Endothelial cell (in vitro differentiated cells): ENCODE data around the gene VPREB3. TPM values are rescaled to one million over a fixed set of nuclear protein-coding genes. Genes with fewer than 3 reads are reported as not detected.

ENCODE experiments used
- DNase-seq: peaks from one replicate; pipeline ENCODE4 v3.0.0; 2021; ENCODE audit warnings: low spot score
- H3K27ac Mint-ChIP-seq: one replicate; pipeline ENCODE4 v1.8.0; 2021; ENCODE audit warnings: mixed read lengths, inconsistent platforms; ENCODE audit not compliant: unreplicated experiment
- H3K27me3 Mint-ChIP-seq: one replicate; pipeline ENCODE4 v1.8.0; 2021; ENCODE audit warnings: mild to moderate bottlenecking, moderate library complexity, mixed read lengths, inconsistent platforms; ENCODE audit not compliant: unreplicated experiment
- H3K36me3 Mint-ChIP-seq: one replicate; pipeline ENCODE4 v1.8.0; 2021; ENCODE audit warnings: mild to moderate bottlenecking, low read depth, mixed read lengths, inconsistent platforms; ENCODE audit not compliant: unreplicated experiment
- H3K4me1 Mint-ChIP-seq: one replicate; pipeline ENCODE4 v1.8.0; 2021; ENCODE audit warnings: mild to moderate bottlenecking, mixed read lengths, inconsistent platforms; ENCODE audit not compliant: unreplicated experiment
- H3K4me3 Mint-ChIP-seq: one replicate; pipeline ENCODE4 v1.8.0; 2021; ENCODE audit warnings: mild to moderate bottlenecking, mixed read lengths, inconsistent platforms; ENCODE audit not compliant: unreplicated experiment
- H3K9me3 Mint-ChIP-seq: one replicate; pipeline ENCODE4 v1.8.0; 2021; ENCODE audit warnings: mixed read lengths, inconsistent platforms; ENCODE audit not compliant: unreplicated experiment
- total RNA-seq: library from RNA; stranded (reverse); fragmentation: NEBNext Ultra II Directional; extraction: Animal tissue kit (Norgen Biotek cat#: 25700); gene quantifications from one replicate; pipeline ENCODE4 v1.2.1, GENCODE V29; 2021; ENCODE audit not compliant: unreplicated experiment
- TF ChIP-seq, protein P1 (sequence below): fragments of 200-600 bp; sonication (generic); IDR thresholded peaks from one replicate; pipeline ENCODE4 v1.5.0; 2021; ENCODE audit warnings: antibody characterized with exemption; ENCODE audit not compliant: unreplicated experiment

VPREB3 gene
- total RNA-seq, 1 donor from 2014 or later: not detected

DNA sequence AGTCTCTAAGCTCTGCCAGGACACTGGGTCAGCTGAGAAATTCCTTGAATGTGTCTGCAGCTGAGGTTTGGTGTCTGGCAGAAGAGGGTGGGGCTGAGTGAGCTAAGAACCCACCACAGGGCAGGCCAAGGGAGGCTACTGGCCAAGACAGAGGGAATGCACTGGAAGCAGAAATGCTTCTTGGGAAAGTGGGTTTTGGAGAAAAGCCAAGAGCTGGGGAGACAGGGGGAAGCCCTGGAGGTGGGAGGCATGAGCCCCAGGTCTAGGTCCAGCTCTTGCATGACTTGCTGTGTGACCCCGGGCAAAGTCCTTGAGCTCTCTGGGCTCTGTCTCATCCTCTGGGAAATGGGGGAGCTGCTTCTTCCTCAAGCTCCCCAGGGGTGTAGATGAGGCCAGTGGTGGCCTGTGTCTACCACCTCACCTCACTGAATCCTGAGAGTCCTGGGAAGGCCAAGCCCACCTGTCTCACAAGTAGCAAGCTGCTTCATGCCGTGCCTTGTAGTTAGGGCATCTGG is 20.8 kb upstream of the VPREB3 start:
- H3K27me3 Mint-ChIP-seq: peaks cover 9% of the 10 kb centered on the region
- H3K27ac Mint-ChIP-seq: no peak overlapping the region
- H3K4me1 Mint-ChIP-seq: peaks cover 8% of the 10 kb centered on the region
- peaks cover 5% of the 10 kb centered on the region for H3K36me3 Mint-ChIP-seq
- TF ChIP-seq, protein P1, sequence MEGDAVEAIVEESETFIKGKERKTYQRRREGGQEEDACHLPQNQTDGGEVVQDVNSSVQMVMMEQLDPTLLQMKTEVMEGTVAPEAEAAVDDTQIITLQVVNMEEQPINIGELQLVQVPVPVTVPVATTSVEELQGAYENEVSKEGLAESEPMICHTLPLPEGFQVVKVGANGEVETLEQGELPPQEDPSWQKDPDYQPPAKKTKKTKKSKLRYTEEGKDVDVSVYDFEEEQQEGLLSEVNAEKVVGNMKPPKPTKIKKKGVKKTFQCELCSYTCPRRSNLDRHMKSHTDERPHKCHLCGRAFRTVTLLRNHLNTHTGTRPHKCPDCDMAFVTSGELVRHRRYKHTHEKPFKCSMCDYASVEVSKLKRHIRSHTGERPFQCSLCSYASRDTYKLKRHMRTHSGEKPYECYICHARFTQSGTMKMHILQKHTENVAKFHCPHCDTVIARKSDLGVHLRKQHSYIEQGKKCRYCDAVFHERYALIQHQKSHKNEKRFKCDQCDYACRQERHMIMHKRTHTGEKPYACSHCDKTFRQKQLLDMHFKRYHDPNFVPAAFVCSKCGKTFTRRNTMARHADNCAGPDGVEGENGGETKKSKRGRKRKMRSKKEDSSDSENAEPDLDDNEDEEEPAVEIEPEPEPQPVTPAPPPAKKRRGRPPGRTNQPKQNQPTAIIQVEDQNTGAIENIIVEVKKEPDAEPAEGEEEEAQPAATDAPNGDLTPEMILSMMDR: no peak
- H3K9me3 Mint-ChIP-seq: no peaks in the 10 kb centered on the region
- H3K4me3 Mint-ChIP-seq: no peak overlapping the region
- no peak for DNase-seq

DNA sequence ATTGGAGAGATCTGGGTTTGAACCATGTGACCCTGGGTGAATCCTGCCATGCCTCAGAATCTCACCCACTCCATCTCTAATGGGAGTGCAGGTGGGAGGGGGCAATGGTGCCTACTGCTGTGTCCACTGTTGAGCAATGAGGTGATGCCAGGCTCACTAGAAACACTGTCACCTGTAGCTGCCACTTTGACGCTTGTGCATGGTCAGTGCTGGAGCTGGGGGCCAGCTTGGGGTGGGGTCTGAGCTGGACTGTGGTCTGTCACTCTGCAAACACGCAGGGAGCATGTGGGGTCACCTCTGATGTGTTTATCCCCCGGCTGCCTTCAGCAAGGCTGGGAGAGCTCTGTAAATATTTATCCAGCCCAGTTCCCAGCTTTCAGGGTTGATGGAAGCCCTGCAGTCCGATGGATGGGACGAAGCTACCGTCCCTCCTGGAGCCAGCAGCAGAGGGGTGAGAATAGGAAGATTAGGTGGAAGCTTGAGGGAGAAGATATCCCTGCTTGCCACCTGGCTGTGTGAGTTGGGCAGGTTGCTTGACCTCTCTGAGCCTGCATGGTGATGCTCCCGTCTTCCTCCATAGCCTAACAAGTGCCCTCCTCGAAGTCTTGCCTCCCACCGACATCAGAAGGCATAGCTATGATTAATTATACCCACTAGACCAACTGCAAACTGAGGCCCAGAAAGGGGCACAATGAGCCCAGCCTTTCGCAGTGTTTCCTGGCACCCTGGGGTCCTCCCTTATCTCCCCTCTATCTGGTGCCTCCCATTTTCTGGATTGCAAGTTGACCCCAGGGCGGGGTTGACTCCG is 20.1 kb upstream of the VPREB3 start:
- Mint-ChIP-seq H3K4me1 (peaks cover 8% of the 10 kb centered on the region), H3K9me3 (no peaks in the 10 kb centered on the region)

DNA sequence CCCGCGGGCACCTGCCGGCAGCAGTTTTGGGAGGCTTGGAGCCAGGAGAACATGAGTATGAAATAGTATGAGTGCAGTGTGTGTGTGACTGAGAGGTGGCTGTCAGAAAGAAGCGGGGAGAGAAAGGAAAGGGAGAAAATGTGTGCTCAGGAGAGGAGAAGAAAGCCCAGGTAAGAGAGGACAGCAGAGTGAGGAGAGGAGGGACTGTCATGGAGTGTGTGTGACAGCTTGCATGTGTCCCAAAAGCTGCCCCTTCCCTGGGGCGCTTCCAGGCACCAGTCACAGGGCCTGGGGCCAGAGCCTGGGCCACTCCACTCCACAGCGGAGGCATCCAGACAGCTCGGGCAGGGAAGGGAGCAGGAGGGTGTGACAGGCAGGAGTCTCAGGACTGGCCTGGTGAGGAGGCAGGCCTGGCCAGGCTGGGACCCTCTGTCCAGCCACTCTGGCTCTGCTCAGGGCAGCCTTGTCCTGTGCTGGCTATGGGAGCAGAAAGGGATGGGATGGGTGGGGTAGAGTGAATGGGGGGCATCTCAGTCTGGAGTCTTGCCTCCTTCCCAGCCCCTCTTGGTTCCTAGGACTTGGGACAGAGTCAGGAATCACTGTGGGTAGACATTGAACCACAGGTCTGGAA is 19.4 kb upstream of the VPREB3 start:
- H3K9me3 Mint-ChIP-seq: no peaks in the 10 kb centered on the region
- H3K4me3 Mint-ChIP-seq: peak overlapping the region; percentile 6
- H3K27ac Mint-ChIP-seq: peak overlapping the region; percentile 28
- TF ChIP-seq, protein P1: no peak
- peaks cover 5% of the 10 kb centered on the region for H3K36me3 Mint-ChIP-seq
- peaks cover 8% of the 10 kb centered on the region for H3K4me1 Mint-ChIP-seq
- H3K27me3 Mint-ChIP-seq: peaks cover 9% of the 10 kb centered on the region
- no peak for DNase-seq

More for the DNA sequence above, 20.1 kb upstream of the VPREB3 start:
- Mint-ChIP-seq H3K4me3 (peak overlapping the region; percentile 37), H3K36me3 (peaks cover 5% of the 10 kb centered on the region), H3K27ac (no peak overlapping the region), H3K27me3 (peaks cover 9% of the 10 kb centered on the region)
- DNase-seq: no peak
- TF ChIP-seq, protein P1: no peak

DNA sequence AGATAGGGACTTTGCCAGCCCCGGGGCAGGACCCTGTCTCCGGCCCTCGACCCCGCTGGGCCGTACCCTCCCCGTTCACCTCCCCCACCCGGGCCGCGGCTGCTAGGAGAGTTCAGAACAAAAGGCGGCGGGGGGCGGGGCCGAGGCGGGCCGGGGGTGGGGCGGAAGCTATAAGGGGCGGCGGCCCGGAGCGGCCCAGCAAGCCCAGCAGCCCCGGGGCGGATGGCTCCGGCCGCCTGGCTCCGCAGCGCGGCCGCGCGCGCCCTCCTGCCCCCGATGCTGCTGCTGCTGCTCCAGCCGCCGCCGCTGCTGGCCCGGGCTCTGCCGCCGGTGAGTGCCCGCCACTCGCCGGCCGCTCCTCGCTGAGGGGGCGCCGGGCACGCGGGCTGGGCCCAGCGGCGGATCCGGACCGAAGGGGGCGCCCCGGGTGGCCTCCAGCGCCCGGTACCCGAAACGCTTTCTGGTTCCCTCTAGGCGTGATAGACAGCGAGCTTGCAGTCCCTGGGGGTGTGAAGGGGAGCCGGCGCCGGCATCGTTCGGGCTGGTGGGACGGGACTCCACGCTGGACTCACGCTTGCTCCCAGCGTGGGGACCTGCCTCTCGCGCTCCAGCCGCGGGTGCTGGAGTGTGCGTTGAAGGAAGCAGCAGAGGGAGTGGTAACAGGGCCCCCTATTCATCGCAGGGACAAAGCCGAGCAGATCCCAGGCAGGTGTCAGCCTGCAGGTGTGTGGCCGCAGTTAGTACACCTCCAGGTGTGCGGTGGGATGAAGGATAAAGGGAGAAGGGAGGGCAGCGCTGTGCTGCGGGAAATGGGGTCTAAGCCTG is 18.6 kb upstream of the VPREB3 start, which contains the start of gene MMP11:
Gene MMP11 (plus strand): TSS at position 201 of the 825 bp plus-strand sequence. CDS start 22 bp downstream, at position 223.
- peak within 1 kb of the TSS; percentile 57 for H3K27ac Mint-ChIP-seq
- H3K4me3 Mint-ChIP-seq: peak within 1 kb of the TSS; percentile 79
- DNase-seq: peak; percentile 52
- H3K36me3 Mint-ChIP-seq: peaks cover 5% of the 10 kb centered on the region
- peaks cover 8% of the 10 kb centered on the region for H3K4me1 Mint-ChIP-seq
- no peaks in the 10 kb centered on the region for H3K9me3 Mint-ChIP-seq
- TF ChIP-seq, protein P1: no peak
- H3K27me3 Mint-ChIP-seq: peaks cover 9% of the 10 kb centered on the region
